Mesodermal cell (in vitro differentiated cells): ENCODE measurements around the gene F13A1.
A peak's percentile ranks its signal among the peaks of the same experiment; 100 is the strongest.

Experiments
- H3K27ac ChIP-seq: 2 replicates; pipeline ENCODE4 v1.7.0; 2013; ENCODE audit warnings: mild to moderate bottlenecking, low read depth, low read length, moderate library complexity; ENCODE audit not compliant: severe bottlenecking
- H3K36me3 ChIP-seq: 2 replicates; pipeline ENCODE4 v1.7.1; 2013; ENCODE audit warnings: mild to moderate bottlenecking, low read length, moderate library complexity; ENCODE audit not compliant: control insufficient read depth, insufficient read depth
- H3K4me1 ChIP-seq: one replicate; pipeline ENCODE4 v1.7.1; 2013; ENCODE audit warnings: mild to moderate bottlenecking, low read length; ENCODE audit not compliant: insufficient read depth, control insufficient read depth, poor library complexity, severe bottlenecking
- H3K4me3 ChIP-seq: 2 replicates; pipeline ENCODE4 v1.7.0; 2013; ENCODE audit warnings: low read length, control low read depth, mild to moderate bottlenecking; ENCODE audit not compliant: insufficient read depth, poor library complexity, severe bottlenecking; ENCODE audit errors: extremely low read depth
- H3K9me3 ChIP-seq: 2 replicates; pipeline ENCODE4 v1.7.1; 2013; ENCODE audit warnings: mild to moderate bottlenecking, low read length, moderate library complexity; ENCODE audit not compliant: control insufficient read depth
- WGBS, 2 experiments: methylation state at CpG; one replicate each; pipeline ENCODE4 v1.1.5; 2013; ENCODE audit warnings: missing lambda C conversion rate in 2 of 2; ENCODE audit not compliant: insufficient coverage in 2 of 2; 5-methylcytosine and 5-hydroxymethylcytosine counted together

Gene F13A1

DNA sequence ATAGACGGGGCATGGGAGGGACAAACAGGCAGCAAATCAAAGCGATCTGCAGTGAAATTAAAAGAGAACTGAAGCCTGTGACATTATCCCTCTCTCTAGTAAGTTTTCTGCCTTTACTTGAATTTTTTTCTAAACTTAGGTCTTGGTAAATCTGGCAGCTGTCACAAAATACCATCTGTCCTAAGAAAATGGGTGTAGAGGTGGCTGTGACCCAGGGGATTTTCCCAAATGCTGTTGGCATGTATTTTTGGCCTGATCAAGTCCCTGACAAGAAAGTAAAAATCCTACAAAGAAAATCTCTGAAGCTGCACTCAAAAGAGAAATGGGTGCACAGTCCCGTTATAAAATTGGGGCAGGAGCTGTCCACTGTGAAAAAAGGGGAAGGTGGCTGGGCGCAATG, 30.2 kb upstream of the F13A1 start:
- Histone ChIP-seq H3K27ac (no peak overlapping the region), H3K9me3 (no peaks in the 10 kb centered on the region), H3K36me3 (no peaks in the 10 kb centered on the region), H3K4me3 (no peak overlapping the region), H3K4me1 (no peaks in the 10 kb centered on the region)
- WGBS, 2 experiments, result 81 to 84% methylated on average over 2 of the region's 4 CpGs

DNA sequence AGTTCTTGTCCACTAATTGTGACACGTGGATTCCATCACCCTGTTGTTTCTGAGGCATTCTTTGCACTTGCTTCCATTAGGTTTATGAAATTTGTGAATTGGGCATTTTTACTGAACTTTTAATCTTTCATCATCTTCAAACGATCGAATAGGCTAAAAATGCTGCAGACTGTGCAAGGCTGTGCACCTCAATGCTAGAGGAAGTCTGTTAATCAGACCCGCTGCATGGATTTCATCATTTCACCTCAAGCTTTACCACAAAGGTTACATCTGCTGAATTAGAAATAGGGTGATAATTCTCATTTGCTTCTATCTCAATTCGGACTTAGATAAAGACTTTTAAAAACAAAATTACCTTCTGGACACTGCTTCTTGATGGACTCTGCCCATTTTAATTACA, 27.8 kb upstream of the F13A1 start:
- Histone ChIP-seq H3K4me1 (no peaks in the 10 kb centered on the region), H3K9me3 (no peaks in the 10 kb centered on the region), H3K36me3 (no peaks in the 10 kb centered on the region), H3K27ac (no peak overlapping the region), H3K4me3 (no peak overlapping the region)
- 80% methylated on average over 2 of the region's 5 CpGs; no CpG with 5 or more reads in 1 of the 2 experiments for WGBS, 2 experiments

DNA sequence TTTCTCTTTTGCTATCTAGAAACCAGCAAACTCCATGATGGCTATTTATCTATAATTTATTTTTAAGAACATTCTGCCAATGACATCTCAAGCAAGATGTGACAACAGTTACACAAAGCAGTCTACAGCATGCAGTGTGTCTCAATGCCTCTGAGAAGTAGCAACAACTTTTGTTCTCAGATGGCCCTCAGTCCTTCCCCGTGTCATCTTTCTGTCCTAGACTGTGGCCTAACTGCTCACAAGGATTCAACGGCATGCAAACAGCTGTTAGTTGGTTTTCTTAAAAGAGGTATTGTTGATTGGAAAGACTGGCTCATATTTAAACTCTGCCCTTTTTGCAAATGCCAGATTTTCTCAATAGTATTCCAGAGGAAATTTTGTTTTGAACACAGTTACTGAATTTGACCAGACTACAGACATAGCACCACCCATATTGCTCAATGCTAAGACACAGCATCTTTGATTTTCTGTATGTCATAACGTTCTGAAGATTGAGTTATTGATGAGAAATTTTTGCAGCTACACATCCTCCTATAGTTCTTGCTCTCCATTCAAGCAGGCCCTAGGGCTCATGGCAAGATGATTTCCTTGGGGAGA, 26.1 kb upstream of the F13A1 start:
- Histone ChIP-seq H3K9me3 (no peaks in the 10 kb centered on the region), H3K27ac (no peak overlapping the region), H3K4me1 (no peaks in the 10 kb centered on the region), H3K36me3 (no peaks in the 10 kb centered on the region), H3K4me3 (no peak overlapping the region)
- 80 to 94% methylated on average over 1 to 2 of the region's 3 CpGs for WGBS, 2 experiments

DNA sequence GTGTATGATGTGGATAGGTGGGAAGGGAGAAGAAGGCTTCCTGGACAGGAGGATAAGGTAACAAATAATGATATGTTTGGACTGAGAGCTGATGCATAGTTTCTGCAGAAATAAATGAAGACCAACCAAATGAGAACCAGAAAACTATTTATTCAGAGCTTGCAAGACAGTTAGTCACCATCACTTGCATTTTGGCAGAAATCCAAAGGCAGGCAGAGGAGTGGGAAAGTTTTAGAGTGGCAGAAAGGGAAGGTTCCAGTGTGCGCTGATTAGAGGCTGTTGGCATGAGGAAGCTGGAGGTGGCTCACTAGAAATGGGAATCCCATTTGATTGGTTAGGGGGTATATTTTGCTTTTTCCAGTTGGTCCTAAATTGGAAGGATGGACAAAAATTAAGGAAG, 13.0 kb upstream of the F13A1 start:
- WGBS, 2 experiments, result 80 to 100% methylated on average over 1 of the region's 1 CpG
- Histone ChIP-seq H3K27ac (no peak overlapping the region), H3K4me1 (peaks cover 14% of the 10 kb centered on the region), H3K9me3 (no peaks in the 10 kb centered on the region), H3K36me3 (no peaks in the 10 kb centered on the region), H3K4me3 (no peak overlapping the region)

DNA sequence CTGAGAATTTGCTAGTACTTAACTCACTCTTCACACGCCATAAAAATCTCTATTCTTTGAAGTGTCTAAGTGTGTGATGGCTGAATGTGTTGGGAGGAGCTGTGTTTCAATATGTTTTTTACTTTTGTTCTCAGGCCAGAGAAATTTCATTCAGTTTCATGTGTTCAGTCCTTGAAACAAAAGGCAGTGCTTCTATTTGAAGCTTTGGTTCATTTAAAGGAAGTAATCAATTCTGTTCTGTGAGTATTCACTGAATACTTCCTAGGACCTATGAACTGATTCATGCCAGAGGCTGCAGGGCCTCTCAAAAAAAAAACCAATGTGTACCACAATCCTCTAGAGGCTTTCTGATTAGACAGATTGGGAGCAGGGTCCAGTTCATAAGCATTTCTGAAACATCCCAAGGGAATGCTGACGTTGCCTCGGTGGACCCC, 12.4 kb upstream of the F13A1 start:
- 100% methylated on average over 1 to 2 of the region's 3 CpGs for WGBS, 2 experiments

DNA sequence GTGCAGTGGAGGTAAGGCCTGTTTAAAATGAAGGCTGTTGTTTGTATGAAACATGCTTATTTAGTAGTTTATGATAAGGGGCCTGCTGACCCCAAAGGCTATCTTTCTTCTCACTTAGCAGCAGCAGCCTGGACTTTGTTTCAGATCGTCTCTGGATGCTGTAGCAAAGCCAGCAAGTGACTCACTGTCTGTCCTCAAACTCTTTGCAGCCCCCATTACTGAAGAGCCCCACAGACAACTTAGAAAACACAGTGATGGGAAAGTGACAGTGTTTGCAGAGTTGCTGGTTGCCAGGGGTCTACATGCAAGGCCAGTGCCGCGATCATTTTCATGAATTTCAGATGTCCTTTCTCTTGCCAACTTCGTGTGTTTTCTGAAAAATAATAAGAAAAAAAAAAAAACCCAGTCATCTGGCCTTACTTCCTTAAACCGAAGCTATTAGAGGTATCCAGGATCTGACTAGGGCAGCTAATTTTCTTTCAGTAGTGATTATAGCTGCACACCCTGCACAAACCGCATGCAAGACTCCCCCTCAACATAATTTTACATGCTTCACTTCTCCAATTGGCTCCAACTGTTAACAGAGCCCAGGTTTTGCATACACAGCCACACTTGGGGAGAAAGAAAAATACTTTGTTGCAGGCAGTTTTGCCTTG, 11.6 kb upstream of the F13A1 start:
- H3K36me3 ChIP-seq, result no peaks in the 10 kb centered on the region
- no peaks in the 10 kb centered on the region for H3K9me3 ChIP-seq
- peaks cover 14% of the 10 kb centered on the region for H3K4me1 ChIP-seq
- H3K27ac ChIP-seq, result peak overlapping the region; percentile 16
- WGBS, 2 experiments, result 87 to 100% methylated on average over 3 of the region's 6 CpGs
- H3K4me3 ChIP-seq, result no peak overlapping the region

More for the DNA sequence above, 12.4 kb upstream of the F13A1 start:
- no peak overlapping the region for H3K4me3 ChIP-seq
- H3K9me3 ChIP-seq, result no peaks in the 10 kb centered on the region
- no peaks in the 10 kb centered on the region for H3K36me3 ChIP-seq
- H3K27ac ChIP-seq, result no peak overlapping the region
- peaks cover 14% of the 10 kb centered on the region for H3K4me1 ChIP-seq

DNA sequence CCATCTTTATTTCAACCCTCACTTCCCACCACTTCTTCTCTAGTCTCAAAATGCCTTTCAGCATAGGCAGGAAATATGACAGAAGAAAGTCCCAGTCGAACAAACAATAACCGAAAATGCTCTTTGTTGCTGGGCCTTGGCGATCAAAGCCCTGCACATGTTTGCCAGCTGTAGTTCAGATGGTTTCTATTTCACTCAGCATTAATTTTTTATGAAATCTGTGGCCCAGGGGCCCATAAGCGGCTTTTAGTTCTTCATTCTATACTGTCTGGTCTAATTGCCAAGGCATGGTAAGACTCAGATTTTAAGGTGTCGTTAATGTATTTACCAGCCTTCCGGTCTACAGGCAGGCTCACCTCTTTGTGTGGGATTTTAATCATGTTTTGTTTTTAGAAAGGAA, 10.9 kb upstream of the F13A1 start:
- Histone ChIP-seq H3K9me3 (no peaks in the 10 kb centered on the region), H3K36me3 (no peaks in the 10 kb centered on the region), H3K4me1 (peaks cover 14% of the 10 kb centered on the region), H3K4me3 (no peak overlapping the region), H3K27ac (no peak overlapping the region)
- 91 to 94% methylated on average over 3 of the region's 6 CpGs for WGBS, 2 experiments

DNA sequence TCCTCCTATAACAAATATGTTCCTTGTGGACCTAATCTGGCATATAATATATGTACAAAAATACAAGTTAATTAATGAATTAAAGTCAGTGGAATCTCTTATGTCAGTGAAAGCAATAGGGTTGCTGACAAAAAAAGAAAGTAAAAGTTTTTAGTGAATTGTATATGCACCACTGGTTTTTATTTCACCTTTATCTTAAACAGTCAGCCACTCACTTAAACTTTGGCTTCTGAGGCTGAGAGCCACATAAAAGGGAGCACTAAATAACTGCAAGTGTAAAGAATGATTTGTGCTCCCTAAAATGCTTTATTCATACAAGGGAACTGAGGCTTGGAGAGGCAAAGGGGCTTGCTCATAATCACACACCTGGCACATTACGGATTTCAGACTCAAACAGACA, 9.9 kb upstream of the F13A1 start:
- H3K9me3 ChIP-seq, result no peaks in the 10 kb centered on the region
- H3K27ac ChIP-seq, result no peak overlapping the region
- H3K36me3 ChIP-seq, result no peaks in the 10 kb centered on the region
- H3K4me1 ChIP-seq, result peaks cover 14% of the 10 kb centered on the region
- H3K4me3 ChIP-seq, result no peak overlapping the region
- WGBS, 2 experiments, result 77 to 91% methylated on average over 1 of the region's 1 CpG

DNA sequence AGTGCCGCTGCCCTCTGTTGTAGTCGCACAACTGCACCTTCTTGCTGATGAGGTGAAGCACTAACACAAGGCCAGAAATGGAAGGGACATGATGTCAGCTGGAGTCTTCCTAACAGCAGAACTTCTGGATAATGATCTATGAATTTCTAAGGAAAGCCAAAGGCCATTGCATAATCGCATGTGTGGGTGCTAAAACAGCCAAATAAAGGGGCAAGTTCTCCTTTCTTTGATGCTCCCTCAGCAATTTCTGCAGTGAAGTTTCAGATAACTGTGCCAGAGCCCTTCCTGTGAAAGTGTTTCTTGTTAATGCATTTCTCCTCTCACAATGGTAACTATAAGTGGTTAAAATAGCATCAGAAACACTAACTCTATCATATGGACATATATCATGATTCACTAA, 8.0 kb upstream of the F13A1 start:
- WGBS, 2 experiments, result 75 to 96% methylated on average over 3 of the region's 3 CpGs
- Histone ChIP-seq H3K36me3 (no peaks in the 10 kb centered on the region), H3K27ac (no peak overlapping the region)

DNA sequence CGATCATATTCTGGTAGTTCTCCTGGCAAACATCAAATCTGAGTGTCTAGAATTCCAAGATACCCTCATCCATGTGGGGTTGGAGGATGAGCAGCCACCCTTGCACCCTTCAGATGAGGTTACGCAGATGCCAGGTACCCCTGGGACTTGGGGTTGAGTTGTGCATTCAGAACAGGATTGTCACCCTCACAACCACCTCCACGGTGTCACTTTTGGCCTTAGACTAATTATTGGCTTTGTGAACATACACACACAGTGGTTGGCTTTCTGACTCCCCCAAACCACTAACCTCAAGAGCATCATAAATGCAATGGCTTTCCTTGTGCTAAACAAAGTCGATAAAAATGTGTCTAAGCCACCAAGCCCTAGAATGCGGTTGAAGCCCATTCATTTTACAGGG, 2.9 kb upstream of the F13A1 start:
- WGBS, 2 experiments, result 85 to 86% methylated on average over 4 to 5 of the region's 5 CpGs
- H3K9me3 ChIP-seq, result no peaks in the 10 kb centered on the region
- no peaks in the 10 kb centered on the region for H3K36me3 ChIP-seq
- H3K4me3 ChIP-seq, result no peak overlapping the region
- no peak overlapping the region for H3K27ac ChIP-seq
- H3K4me1 ChIP-seq, result peaks cover 20% of the 10 kb centered on the region

More for the DNA sequence above, 8.0 kb upstream of the F13A1 start:
- Histone ChIP-seq H3K9me3 (no peaks in the 10 kb centered on the region), H3K4me3 (no peak overlapping the region), H3K4me1 (peaks cover 14% of the 10 kb centered on the region)

DNA sequence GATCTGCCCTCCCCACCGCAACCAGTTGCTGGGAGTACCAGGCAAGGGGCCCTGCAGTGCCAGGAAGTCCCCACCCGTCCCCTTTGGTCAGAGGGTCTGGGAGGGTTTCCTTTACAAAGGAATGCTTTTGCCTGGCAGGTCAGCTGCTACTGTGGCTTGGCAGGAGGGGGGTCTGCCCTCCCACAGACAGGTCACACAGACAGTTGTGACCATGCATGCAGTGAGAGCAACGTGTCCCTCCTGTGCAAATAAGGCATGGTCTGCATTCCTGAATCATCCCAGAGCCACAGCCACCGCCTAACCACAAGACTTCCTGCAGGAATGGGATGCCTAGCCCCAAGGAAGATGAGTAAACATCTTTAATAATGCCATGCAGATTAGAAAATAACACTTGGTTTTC, 439 bp upstream of the F13A1 start:
- whole genome bisulfite sequencing, 2 experiments, result 0 to 30% methylated on average over 1 to 2 of the region's 4 CpGs
- no peak overlapping the region for H3K4me3 ChIP-seq
- no peaks in the 10 kb centered on the region for H3K9me3 ChIP-seq
- H3K27ac ChIP-seq, result no peak overlapping the region
- no peaks in the 10 kb centered on the region for H3K36me3 ChIP-seq
- H3K4me1 ChIP-seq, result peaks cover 29% of the 10 kb centered on the region
